WERI-Rb-1 (cell line): ENCODE measurements around the gene SOCS4.
"Not testable (repeated sequence)": the region's sequence is repeated elsewhere in the genome, so short reads cannot be mapped to it uniquely, and the experiment has no call there.

Source experiments
- DNase-seq: peaks from one replicate; pipeline ENCODE4 v3.0.0-alpha.2; 2020
- H3K27ac ChIP-seq: fragments of 250-450 bp; sonication (Bioruptor Pico); 2 replicates; pipeline ENCODE4 v1.5.1; 2020; ENCODE audit warnings: mild to moderate bottlenecking, moderate library complexity
- H3K27me3 ChIP-seq: fragments of 250-450 bp; sonication (Bioruptor Pico); 2 replicates; pipeline ENCODE4 v1.5.1; 2021; ENCODE audit warnings: mild to moderate bottlenecking, low read depth, moderate library complexity; ENCODE audit not compliant: insufficient read depth, severe bottlenecking
- H3K36me3 ChIP-seq: fragments of 250-450 bp; sonication (Bioruptor Pico); 2 replicates; pipeline ENCODE4 v1.5.1; 2020; ENCODE audit warnings: mild to moderate bottlenecking, moderate library complexity
- H3K4me3 ChIP-seq: 2 replicates; pipeline ENCODE4 v1.5.1; 2011; ENCODE audit warnings: low read depth, mild to moderate bottlenecking, control low read depth, low read length
- H3K9me3 ChIP-seq: fragments of 250-450 bp; sonication (Bioruptor Pico); 2 replicates; pipeline ENCODE4 v1.5.1; 2021; ENCODE audit warnings: mild to moderate bottlenecking, moderate library complexity; ENCODE audit not compliant: severe bottlenecking
- CTCF ChIP-seq: IDR thresholded peaks from 2 replicates; pipeline ENCODE4 v1.5.1; 2011; ENCODE audit warnings: low read depth, mild to moderate bottlenecking, control low read depth, inconsistent platforms, low read length

The SOCS4 gene

GRCh38 chr14:55028066-55028465, 1.0 kb downstream of the SOCS4 start:
- peak overlapping the region; percentile 96 for H3K27ac ChIP-seq
- TF ChIP-seq CTCF, result no peak

GRCh38 chr14:55028476-55028875, 1.4 kb downstream of the SOCS4 start:
- no peak for DNase-seq
- no peak for TF ChIP-seq CTCF
- H3K4me3 ChIP-seq, result peak overlapping the region; percentile 97
- no peaks in the 10 kb centered on the region for H3K27me3 ChIP-seq
- H3K9me3 ChIP-seq, result no peaks in the 10 kb centered on the region
- H3K36me3 ChIP-seq, result peaks cover 19% of the 10 kb centered on the region
- no peak overlapping the region for H3K27ac ChIP-seq

More at GRCh38 chr14:55028066-55028465, 1.0 kb downstream of the SOCS4 start:
- H3K36me3 ChIP-seq, result peaks cover 23% of the 10 kb centered on the region
- H3K27me3 ChIP-seq, result no peaks in the 10 kb centered on the region
- H3K9me3 ChIP-seq, result no peaks in the 10 kb centered on the region
- DNase-seq, result no peak
- H3K4me3 ChIP-seq, result peak overlapping the region; percentile 97

- TF ChIP-seq CTCF, result no peak
- Histone ChIP-seq H3K27me3 (no peaks in the 10 kb centered on the region), H3K9me3 (no peaks in the 10 kb centered on the region), H3K27ac (no peak overlapping the region), H3K36me3 (peaks cover 25% of the 10 kb centered on the region), H3K4me3 (no peak overlapping the region)
- DNase-seq, result no peak
Measured at GRCh38 chr14:55031190-55031589, 4.2 kb downstream of the SOCS4 start.

- H3K27me3 ChIP-seq, H3K27ac ChIP-seq, H3K4me3 ChIP-seq, H3K9me3 ChIP-seq, DNase-seq: not testable (repeated sequence)
- H3K36me3 ChIP-seq, result peaks cover 38% of the 10 kb centered on the region
Measured at GRCh38 chr14:55037995-55038394, 11.0 kb downstream of the SOCS4 start.

GRCh38 chr14:55038708-55039107, 11.7 kb downstream of the SOCS4 start:
- peaks cover 45% of the 10 kb centered on the region for H3K36me3 ChIP-seq
- no peak overlapping the region for H3K27ac ChIP-seq
- H3K4me3 ChIP-seq, result no peak overlapping the region
- TF ChIP-seq CTCF, result no peak
- DNase-seq, result no peak
- no peaks in the 10 kb centered on the region for H3K27me3 ChIP-seq
- no peaks in the 10 kb centered on the region for H3K9me3 ChIP-seq

GRCh38 chr14:55043528-55043927, 16.5 kb downstream of the SOCS4 start:
- no peak for DNase-seq
- H3K36me3 ChIP-seq, result peaks cover 37% of the 10 kb centered on the region
- H3K27me3 ChIP-seq, result no peaks in the 10 kb centered on the region
- H3K4me3 ChIP-seq, result no peak overlapping the region
- no peak overlapping the region for H3K27ac ChIP-seq
- TF ChIP-seq CTCF, result no peak
- H3K9me3 ChIP-seq, result no peaks in the 10 kb centered on the region
